H9 (cell line): ENCODE measurements around the gene CLEC14A. TPM values are rescaled to one million over a fixed set of nuclear protein-coding genes. Genes with fewer than 3 reads are reported as not detected.

Source experiments
- DNase-seq: peaks from one replicate; pipeline ENCODE4 v3.0.0-alpha.2; 2017
- H2AFZ ChIP-seq: one replicate; pipeline ENCODE4 v1.6.1; 2013; ENCODE audit warnings: mild to moderate bottlenecking, low read length, control low read depth, moderate library complexity
- H2AK5ac ChIP-seq: 2 replicates; pipeline ENCODE4 v1.6.1; 2013; ENCODE audit warnings: low read length, control low read depth, mixed read lengths; ENCODE audit not compliant: insufficient read length
- H2BK120ac ChIP-seq: one replicate; pipeline ENCODE4 v1.6.1; 2013; ENCODE audit warnings: low read depth, mild to moderate bottlenecking, low read length, control low read depth, inconsistent platforms; ENCODE audit not compliant: poor library complexity, severe bottlenecking
- H2BK12ac ChIP-seq: 2 replicates; pipeline ENCODE4 v1.6.1; 2013; ENCODE audit warnings: low read length, control low read depth, mixed read lengths, low read depth; ENCODE audit not compliant: insufficient read length
- H2BK15ac ChIP-seq: 2 replicates; pipeline ENCODE4 v1.6.1; 2013; ENCODE audit warnings: low read depth, low read length, control low read depth
- H2BK20ac ChIP-seq: one replicate; pipeline ENCODE4 v1.6.1; 2013; ENCODE audit warnings: low read depth, mild to moderate bottlenecking, low read length, control low read depth, inconsistent platforms; ENCODE audit not compliant: poor library complexity, severe bottlenecking
- H2BK5ac ChIP-seq: 2 replicates; pipeline ENCODE4 v1.6.1; 2013; ENCODE audit warnings: low read length, control low read depth, mixed read lengths; ENCODE audit not compliant: insufficient read length
- H3K14ac ChIP-seq: 2 replicates; pipeline ENCODE4 v1.6.1; 2013; ENCODE audit warnings: low read length, control low read depth; ENCODE audit not compliant: insufficient read depth
- H3K18ac ChIP-seq: 2 replicates; pipeline ENCODE4 v1.6.1; 2013; ENCODE audit warnings: low read depth, mild to moderate bottlenecking, mixed read lengths, low read length, control low read depth; ENCODE audit not compliant: insufficient read length
- H3K23ac ChIP-seq: 2 replicates; pipeline ENCODE4 v1.6.1; 2013; ENCODE audit warnings: low read length, control low read depth, mixed read lengths, low read depth; ENCODE audit not compliant: insufficient read length
- H3K23me2 ChIP-seq: 2 replicates; pipeline ENCODE4 v1.6.1; 2013; ENCODE audit warnings: low read depth, mild to moderate bottlenecking, mixed read lengths, low read length, control low read depth; ENCODE audit not compliant: insufficient read length, poor library complexity, severe bottlenecking
- H3K27ac ChIP-seq: 2 replicates; pipeline ENCODE4 v1.5.1; 2013; ENCODE audit warnings: low read length, control low read depth, mixed read lengths, low read depth; ENCODE audit not compliant: insufficient read length
- H3K27me3 ChIP-seq: 2 replicates; pipeline ENCODE4 v1.6.1; 2013; ENCODE audit warnings: low read length, control low read depth, inconsistent platforms; ENCODE audit not compliant: insufficient read depth
- H3K4ac ChIP-seq: 2 replicates; pipeline ENCODE4 v1.6.1; 2013; ENCODE audit warnings: low read depth, mild to moderate bottlenecking, control low read depth, inconsistent platforms, low read length, moderate library complexity
- H3K4me1 ChIP-seq: 2 replicates; pipeline ENCODE4 v1.6.1; 2013; ENCODE audit warnings: low read length, control low read depth, inconsistent platforms; ENCODE audit not compliant: insufficient read depth
- H3K4me2 ChIP-seq: 2 replicates; pipeline ENCODE4 v1.6.1; 2013; ENCODE audit warnings: low read length, control low read depth, mixed read lengths; ENCODE audit not compliant: insufficient read length, insufficient read depth
- H3K56ac ChIP-seq: 2 replicates; pipeline ENCODE4 v1.6.1; 2013; ENCODE audit warnings: low read depth, mild to moderate bottlenecking, mixed read lengths, low read length, control low read depth; ENCODE audit not compliant: insufficient read length
- H3K79me1 ChIP-seq: 2 replicates; pipeline ENCODE4 v1.6.1; 2013; ENCODE audit warnings: low read depth, mild to moderate bottlenecking, moderate library complexity, low read length, control low read depth, inconsistent platforms; ENCODE audit not compliant: insufficient read depth, poor library complexity, severe bottlenecking
- H3K79me2 ChIP-seq: 2 replicates; pipeline ENCODE4 v1.6.1; 2013; ENCODE audit warnings: low read length, control low read depth, inconsistent platforms; ENCODE audit not compliant: insufficient read depth
- H3K9ac ChIP-seq: 2 replicates; pipeline ENCODE4 v1.6.1; 2013; ENCODE audit warnings: low read length, control low read depth, mixed read lengths; ENCODE audit not compliant: insufficient read length; ENCODE audit errors: extremely low read depth
- H3K9me3 ChIP-seq: one replicate; pipeline ENCODE4 v1.6.1; 2013; ENCODE audit warnings: low read depth, low read length, inconsistent platforms; ENCODE audit not compliant: control insufficient read depth
- H3T11ph ChIP-seq: one replicate; pipeline ENCODE4 v1.6.1; 2013; ENCODE audit warnings: mild to moderate bottlenecking, low read length, control low read depth, inconsistent platforms
- H4K20me1 ChIP-seq: one replicate; pipeline ENCODE4 v1.6.1; 2013; ENCODE audit not compliant: control insufficient read depth, insufficient read length, insufficient read depth
- H4K5ac ChIP-seq: 2 replicates; pipeline ENCODE4 v1.6.1; 2013; ENCODE audit warnings: low read depth, mild to moderate bottlenecking, mixed read lengths, low read length, control low read depth; ENCODE audit not compliant: insufficient read length
- H4K8ac ChIP-seq: replicated peaks from 2 replicates; pipeline ENCODE4 v1.6.1; 2013; ENCODE audit warnings: low read length, control low read depth, mixed read lengths, low read depth; ENCODE audit not compliant: insufficient read length
- H4K91ac ChIP-seq: 2 replicates; pipeline ENCODE4 v1.6.1; 2013; ENCODE audit warnings: low read depth, mild to moderate bottlenecking, moderate library complexity, mixed read lengths, low read length, control low read depth; ENCODE audit not compliant: insufficient read length
- H3K27ac Mint-ChIP-seq, 3 experiments: 2 replicates in 2 of 3; 3 replicates in 1 of 3; pipeline ENCODE4 v1.8.0; 2020 to 2021; ENCODE audit warnings: mixed read lengths in 3 of 3, mild to moderate bottlenecking in 1 of 3, moderate library complexity in 1 of 3
- H3K27me3 Mint-ChIP-seq: 2 replicates; pipeline ENCODE4 v1.8.0; 2021; ENCODE audit warnings: low read depth, mild to moderate bottlenecking, moderate library complexity, mixed read lengths
- H3K36me3 Mint-ChIP-seq, 3 experiments: 2 replicates in 2 of 3; 3 replicates in 1 of 3; pipeline ENCODE4 v1.8.0; 2020 to 2021; ENCODE audit warnings: low read depth in 3 of 3, mixed read lengths in 3 of 3; ENCODE audit not compliant: insufficient read depth in 1 of 3
- H3K4me1 Mint-ChIP-seq, 2 experiments: 2 replicates each; pipeline ENCODE4 v1.8.0; 2020; ENCODE audit warnings: mixed read lengths in 2 of 2
- H3K4me3 Mint-ChIP-seq, 2 experiments: 2 replicates in 1 of 2; 3 replicates in 1 of 2; pipeline ENCODE4 v1.8.0; 2020 to 2021; ENCODE audit warnings: mild to moderate bottlenecking in 2 of 2, mixed read lengths in 2 of 2, moderate library complexity in 1 of 2
- H3K9me3 Mint-ChIP-seq, 2 experiments: 2 replicates in 1 of 2; 3 replicates in 1 of 2; pipeline ENCODE4 v1.8.0; 2020; ENCODE audit warnings: mild to moderate bottlenecking in 2 of 2, mixed read lengths in 2 of 2, moderate library complexity in 1 of 2
- WGBS: extraction: QIAGEN DNeasy Blood & Tissue Kit; methylation state at CpG from one replicate; pipeline ENCODE4 v1.1.7; 2013; ENCODE audit warnings: missing lambda C conversion rate, low lambda C conversion rate, mixed read lengths; ENCODE audit not compliant: insufficient read length; ENCODE audit errors: extremely low coverage; 5-methylcytosine and 5-hydroxymethylcytosine counted together
- total RNA-seq: library from RNA; stranded (reverse); gene quantifications from 2 replicates; pipeline ENCODE4 v1.2.1, GENCODE V29; 2021
- TF ChIP-seq, protein P1 (sequence below): fragments of 200-600 bp; sonication (generic); conservative IDR thresholded peaks from 3 replicates; pipeline ENCODE4 v1.8.0; 2021; ENCODE audit warnings: antibody characterized with exemption, mild to moderate bottlenecking

The CLEC14A gene
- total RNA-seq, 1 experiment from 2014 or later = not detected

DNA sequence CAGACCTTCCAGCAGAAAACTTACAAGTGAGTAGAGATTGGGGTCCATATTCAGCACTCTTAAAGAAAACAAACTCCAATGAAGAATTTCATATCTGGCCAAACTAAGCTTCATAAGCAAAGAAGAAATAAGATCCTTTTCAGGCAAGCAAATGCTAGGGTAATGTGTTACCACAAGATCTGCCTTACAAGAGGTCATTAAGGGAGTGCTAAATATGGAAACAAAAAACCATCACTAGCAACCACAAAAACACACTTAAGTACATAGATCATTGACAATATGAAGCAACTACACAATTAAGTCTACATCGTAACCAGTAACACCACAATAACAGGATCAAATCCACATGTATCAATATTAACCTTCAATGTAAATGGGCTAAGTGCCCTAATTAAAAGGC, 47.1 kb upstream of the CLEC14A start:
- H3K4me3 Mint-ChIP-seq = no peak overlapping the region
- no CpG with 5 or more reads among the region's 1 CpG for WGBS

More for the DNA sequence above, 47.1 kb upstream of the CLEC14A start:
- Histone ChIP-seq H2BK5ac (no peak overlapping the region), H2BK12ac (no peak overlapping the region), H4K91ac (no peak overlapping the region), H3K14ac (no peak overlapping the region), H3K9me3 (no peaks in the 10 kb centered on the region), H3K18ac (no peak overlapping the region), H3K56ac (no peak overlapping the region), H2AK5ac (no peak overlapping the region), H4K8ac (no peak overlapping the region), H3K9ac (no peak overlapping the region), H2AFZ (no peak overlapping the region), H4K20me1 (no peaks in the 10 kb centered on the region), H3K79me1 (no peaks in the 10 kb centered on the region), H3K4ac (no peak overlapping the region), H3K27ac (no peak overlapping the region), H3K27me3 (no peaks in the 10 kb centered on the region), H2BK15ac (no peak overlapping the region), H3K79me2 (no peaks in the 10 kb centered on the region), H2BK20ac (no peak overlapping the region), H3K4me2 (no peak overlapping the region), H3K23ac (no peak overlapping the region), H3T11ph (no peak overlapping the region), H2BK120ac (no peak overlapping the region), H3K23me2 (no peaks in the 10 kb centered on the region), H3K4me1 (no peaks in the 10 kb centered on the region), H4K5ac (no peak overlapping the region)
- DNase-seq = no peak
- TF ChIP-seq, protein P1, sequence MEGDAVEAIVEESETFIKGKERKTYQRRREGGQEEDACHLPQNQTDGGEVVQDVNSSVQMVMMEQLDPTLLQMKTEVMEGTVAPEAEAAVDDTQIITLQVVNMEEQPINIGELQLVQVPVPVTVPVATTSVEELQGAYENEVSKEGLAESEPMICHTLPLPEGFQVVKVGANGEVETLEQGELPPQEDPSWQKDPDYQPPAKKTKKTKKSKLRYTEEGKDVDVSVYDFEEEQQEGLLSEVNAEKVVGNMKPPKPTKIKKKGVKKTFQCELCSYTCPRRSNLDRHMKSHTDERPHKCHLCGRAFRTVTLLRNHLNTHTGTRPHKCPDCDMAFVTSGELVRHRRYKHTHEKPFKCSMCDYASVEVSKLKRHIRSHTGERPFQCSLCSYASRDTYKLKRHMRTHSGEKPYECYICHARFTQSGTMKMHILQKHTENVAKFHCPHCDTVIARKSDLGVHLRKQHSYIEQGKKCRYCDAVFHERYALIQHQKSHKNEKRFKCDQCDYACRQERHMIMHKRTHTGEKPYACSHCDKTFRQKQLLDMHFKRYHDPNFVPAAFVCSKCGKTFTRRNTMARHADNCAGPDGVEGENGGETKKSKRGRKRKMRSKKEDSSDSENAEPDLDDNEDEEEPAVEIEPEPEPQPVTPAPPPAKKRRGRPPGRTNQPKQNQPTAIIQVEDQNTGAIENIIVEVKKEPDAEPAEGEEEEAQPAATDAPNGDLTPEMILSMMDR = no peak
- peaks cover 63% of the 10 kb centered on the region for H3K27me3 Mint-ChIP-seq
- H3K27ac Mint-ChIP-seq = no peak overlapping the region
- H3K4me1 Mint-ChIP-seq = peaks cover 0 to 8% of the 10 kb centered on the region in 2 experiments; a peak in 2 of 4 replicates
- no peaks in the 10 kb centered on the region for H3K36me3 Mint-ChIP-seq
- peaks cover 0 to 2% of the 10 kb centered on the region in 2 experiments; a peak in 1 of 5 replicates for H3K9me3 Mint-ChIP-seq
